CD4-positive, alpha-beta T cell treated with Interleukin-12 subunit alpha and Interleukin-12 subunit beta, for 1 hour (primary cell): Measurements from ENCODE around the gene ADCY9.
"Not testable (repeated sequence)": the region's sequence is repeated elsewhere in the genome, so short reads cannot be mapped to it uniquely, and the experiment has no call there.

Source experiments
- DNase-seq: peaks from one replicate; pipeline ENCODE4 v3.0.0-alpha.2; 2020

ADCY9 gene

GRCh38 chr16:4092547-4093265, 23.5 kb downstream of the ADCY9 start:
- no peak for DNase-seq

- no peak for DNase-seq
Measured at GRCh38 chr16:4091240-4092012, 24.8 kb downstream of the ADCY9 start.

GRCh38 chr16:4090351-4090851, 25.8 kb downstream of the ADCY9 start:
- no peak for DNase-seq

GRCh38 chr16:4089811-4090301, 26.4 kb downstream of the ADCY9 start:
- no peak for DNase-seq

GRCh38 chr16:4089251-4089810, 26.9 kb downstream of the ADCY9 start:
- no peak for DNase-seq

- DNase-seq = no peak
Measured at GRCh38 chr16:4087990-4088577, 28.2 kb downstream of the ADCY9 start.

- DNase-seq = no peak
Measured at GRCh38 chr16:4087099-4087885, 28.9 kb downstream of the ADCY9 start.

- no peak for DNase-seq
Measured at GRCh38 chr16:4086153-4086552, 30.1 kb downstream of the ADCY9 start.

GRCh38 chr16:4085405-4085970, 30.8 kb downstream of the ADCY9 start:
- DNase-seq = no peak

GRCh38 chr16:4083347-4083870, 32.8 kb downstream of the ADCY9 start:
- DNase-seq = no peak

- no peak for DNase-seq
Measured at GRCh38 chr16:4082474-4083044, 33.7 kb downstream of the ADCY9 start.

- peak; percentile 22 for DNase-seq
Measured at GRCh38 chr16:4081521-4082021, 34.7 kb downstream of the ADCY9 start.

- no peak for DNase-seq
Measured at GRCh38 chr16:4081047-4081446, 35.2 kb downstream of the ADCY9 start.

- no peak for DNase-seq
Measured at GRCh38 chr16:4077174-4077649, 39.0 kb downstream of the ADCY9 start.

- DNase-seq = no peak
Measured at GRCh38 chr16:4075534-4075933, 40.7 kb downstream of the ADCY9 start.

GRCh38 chr16:4073150-4073549, 43.1 kb downstream of the ADCY9 start:
- not testable (repeated sequence) for DNase-seq

GRCh38 chr16:4071686-4072561, 44.3 kb downstream of the ADCY9 start:
- no peak for DNase-seq

- no peak for DNase-seq
Measured at GRCh38 chr16:4070936-4071335, 45.3 kb downstream of the ADCY9 start.

- DNase-seq = no peak
Measured at GRCh38 chr16:4067262-4068001, 48.8 kb downstream of the ADCY9 start.
